NCI-H2029 (cell line): ENCODE results near the gene ZFC3H1.

Experiments
- DNase-seq: peaks from one replicate; lab custom pipeline; 2025; lab: John Stamatoyannopoulos, UW

The ZFC3H1 gene

GRCh38 chr12:71627438-71628002 lies 36.1 kb downstream of the ZFC3H1 start:
- DNase-seq: no peak

DNA sequence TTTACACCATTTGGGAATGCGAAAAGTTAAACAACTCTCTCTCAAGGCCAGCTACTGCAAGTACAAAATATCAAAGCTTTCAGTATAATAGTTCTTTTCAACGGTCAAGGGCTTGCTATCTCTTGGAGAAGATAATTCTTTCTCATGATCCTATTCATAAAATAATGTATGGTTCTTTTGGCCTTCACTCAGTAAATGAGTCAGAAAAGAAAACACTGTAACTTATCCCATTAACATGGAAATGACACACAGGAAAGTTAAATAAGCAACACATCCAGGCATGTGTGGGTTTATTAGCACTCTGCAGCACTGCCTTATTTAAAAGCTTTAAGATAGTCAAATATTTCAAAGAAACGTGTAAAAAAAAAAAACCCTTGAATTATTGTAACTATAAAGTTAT lies 36.9 kb downstream of the ZFC3H1 start:
- DNase-seq: no peak

DNA sequence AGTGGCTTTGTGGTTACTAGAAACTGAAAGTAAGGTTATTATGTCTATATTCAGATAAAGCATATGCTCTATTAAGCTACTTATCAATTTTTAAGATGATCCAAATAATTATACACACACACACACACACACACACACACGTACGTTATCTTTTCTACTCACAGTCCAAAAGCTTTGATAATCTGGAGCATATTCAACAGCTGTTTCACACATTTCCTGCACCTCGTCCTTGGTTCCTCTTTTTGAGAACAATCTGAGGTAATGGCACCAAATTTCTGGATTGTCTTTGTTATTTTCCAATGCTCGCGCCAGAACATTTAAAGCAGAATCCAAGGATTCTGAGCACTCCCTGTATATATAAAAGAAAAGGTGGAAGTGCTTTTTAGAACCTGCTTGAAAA lies 37.5 kb downstream of the ZFC3H1 start:
- DNase-seq: no peak

DNA sequence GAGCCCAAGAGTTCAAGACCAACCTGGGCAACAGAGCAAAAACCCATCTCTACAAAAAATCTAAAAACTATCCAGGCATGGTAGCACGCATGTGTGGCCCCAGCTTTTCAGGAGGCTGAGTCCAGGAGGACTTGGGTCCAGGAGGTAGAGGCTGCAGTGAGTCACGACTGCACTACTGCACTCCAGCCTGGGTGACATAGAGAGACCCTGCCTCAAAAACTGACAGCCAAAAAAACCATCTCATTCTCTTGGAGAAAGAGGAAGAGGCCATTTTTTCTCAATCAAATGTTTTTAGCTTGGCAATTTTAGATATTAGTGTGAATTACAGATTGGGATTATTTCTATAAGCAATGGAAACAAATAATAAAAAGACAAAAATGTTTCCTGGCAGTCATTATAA lies 38.2 kb downstream of the ZFC3H1 start:
- no peak for DNase-seq

- DNase-seq: no peak
Observed at GRCh38 chr12:71621938-71622337, 41.7 kb downstream of the ZFC3H1 start.

DNA sequence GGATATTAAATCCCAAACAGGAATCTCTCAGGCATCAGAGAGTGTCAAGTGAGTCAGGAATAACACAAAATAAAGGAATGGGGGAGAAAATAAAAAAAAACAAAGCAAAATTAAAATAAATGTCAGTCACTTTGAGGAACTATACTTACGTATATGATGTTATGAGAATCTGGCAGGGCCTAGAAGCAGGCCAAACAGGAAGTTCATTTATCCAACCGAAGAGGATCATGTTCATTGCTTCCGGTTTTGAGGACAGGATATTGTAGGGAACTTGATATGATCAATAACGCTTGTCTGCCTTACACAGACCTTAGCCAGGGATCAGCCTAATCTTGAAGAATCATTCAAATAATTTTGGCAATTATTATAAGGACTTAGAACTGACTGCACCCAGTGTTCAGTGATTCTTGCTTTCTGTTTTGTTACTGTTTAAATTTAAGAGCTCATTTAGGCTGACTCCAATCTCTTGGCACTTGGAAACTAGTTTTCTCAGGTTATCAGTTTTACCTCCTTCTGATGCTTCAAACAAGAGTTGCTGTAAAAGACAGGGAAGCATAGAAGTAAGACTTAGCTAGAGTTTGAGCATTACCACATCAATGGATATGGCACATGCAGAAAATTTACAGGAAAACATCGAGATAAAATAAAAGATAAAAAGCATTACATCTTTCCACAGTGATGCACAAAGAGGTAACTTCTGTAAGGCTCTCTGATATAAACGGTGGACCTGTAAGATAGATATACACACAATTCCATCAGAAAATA lies 53.4 kb downstream of the ZFC3H1 start:
- DNase-seq: no peak

DNA sequence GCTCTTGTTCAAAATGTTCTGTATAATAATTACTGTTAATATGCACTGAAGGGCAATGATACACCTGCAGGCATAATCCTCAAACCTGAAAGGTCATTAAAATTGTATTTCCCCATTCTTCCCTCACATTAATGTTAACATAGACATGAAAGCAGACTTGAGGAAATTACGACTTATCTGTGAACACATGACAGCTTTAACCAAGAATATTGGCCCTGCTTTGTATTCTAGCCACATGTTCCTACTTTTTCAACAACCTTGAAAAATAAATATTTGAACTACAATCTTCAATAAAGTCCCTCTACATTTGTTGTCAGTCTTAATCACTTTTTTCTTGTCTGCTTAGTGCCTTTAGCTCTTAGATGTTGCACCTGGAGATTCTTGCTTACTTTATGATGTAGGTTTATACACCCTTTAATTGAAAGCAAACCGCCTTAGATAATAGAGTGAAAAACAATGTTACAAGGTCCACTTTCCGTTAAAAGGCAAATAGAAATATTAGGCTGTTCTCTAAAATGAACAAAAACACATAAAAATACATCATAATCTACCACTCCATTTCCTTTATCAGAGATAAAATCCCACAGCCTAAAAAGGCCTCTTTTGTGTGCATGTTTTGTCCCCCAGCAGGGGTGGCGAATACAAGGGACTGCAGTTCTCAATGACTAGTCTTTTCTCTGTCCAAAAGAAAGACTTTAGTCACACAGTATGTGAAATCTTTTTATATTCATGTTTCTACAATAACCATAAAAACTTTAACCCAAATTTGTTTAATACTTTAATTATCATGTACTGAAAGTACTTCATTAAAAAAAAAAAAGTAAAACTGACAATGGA lies 55.9 kb downstream of the ZFC3H1 start:
- no peak for DNase-seq

DNA sequence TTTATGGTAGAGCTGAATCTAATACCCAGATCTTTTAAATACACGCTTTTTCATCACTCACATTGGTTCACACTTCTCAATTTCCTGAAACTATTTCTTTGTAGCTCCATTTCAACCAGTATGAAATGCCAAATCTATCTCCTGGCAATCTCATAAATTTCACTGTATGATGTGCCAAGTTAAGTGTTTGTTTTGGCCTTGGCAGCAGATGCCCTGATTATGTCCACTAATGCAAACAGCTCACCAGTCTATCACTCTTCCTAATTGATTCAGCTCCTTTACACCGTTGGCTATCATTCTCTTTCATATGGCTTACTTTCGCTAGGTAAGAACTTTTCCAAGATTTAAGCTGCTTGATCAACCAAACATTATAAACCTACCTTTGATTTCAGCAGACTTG lies 58.6 kb downstream of the ZFC3H1 start:
- peak; percentile 34 for DNase-seq

DNA sequence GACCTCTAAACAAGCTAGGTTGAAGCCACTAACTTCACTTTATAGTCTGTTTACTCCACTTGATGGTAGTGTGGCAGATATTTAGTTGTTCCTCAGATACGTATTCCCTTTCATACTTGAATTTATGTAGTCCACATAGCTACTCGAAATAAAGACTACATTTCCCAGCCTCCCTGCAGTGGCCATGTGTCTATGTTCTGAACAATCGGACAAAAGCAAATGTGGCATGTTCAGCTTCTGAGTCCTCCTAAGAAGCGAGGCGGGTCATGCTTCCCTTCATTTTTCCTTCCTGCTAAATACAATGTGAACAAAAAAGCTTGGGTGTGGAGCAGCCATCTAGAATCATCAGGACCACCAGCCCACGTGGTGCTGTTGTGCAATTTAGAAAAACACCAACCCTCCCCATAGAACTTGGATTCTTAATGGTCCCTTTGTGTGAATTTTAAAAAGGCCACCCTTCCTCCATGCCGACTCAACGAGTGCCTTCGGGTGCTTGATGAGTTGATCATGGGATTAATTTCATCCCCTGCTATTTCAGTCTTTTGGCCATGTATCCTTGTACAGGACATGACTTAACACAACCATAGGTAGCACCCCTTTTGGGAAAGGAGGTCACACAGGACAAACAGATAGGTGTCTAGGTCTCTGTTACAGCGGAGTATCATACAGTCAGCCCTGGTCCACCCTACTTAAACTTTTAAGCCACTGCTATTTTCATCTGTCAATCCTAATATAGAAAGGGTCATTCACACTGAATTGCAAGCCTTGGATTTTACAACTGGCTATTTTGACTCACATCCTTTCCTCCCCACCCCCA lies 60.7 kb downstream of the ZFC3H1 start:
- DNase-seq: no peak

DNA sequence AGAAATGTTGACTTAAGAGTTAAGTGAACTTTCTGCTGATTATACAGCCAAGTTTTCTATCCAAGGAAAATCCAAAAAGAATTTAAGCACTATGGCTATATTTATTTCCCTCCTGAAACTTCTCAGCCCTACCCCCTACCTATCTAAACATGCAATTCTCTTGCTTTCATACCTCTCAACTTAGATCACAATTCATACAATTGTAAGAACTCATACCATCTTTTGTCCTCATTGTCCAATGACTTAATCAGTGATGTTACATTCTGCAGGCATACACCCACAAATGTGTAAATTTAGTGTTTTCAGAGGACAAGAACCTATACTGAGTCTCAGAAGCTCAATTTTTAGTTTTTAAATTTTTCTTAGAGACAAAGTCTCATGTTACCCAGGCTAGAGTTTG lies 62.1 kb downstream of the ZFC3H1 start:
- no peak for DNase-seq

GRCh38 chr12:71599210-71599609 lies 64.4 kb downstream of the ZFC3H1 start:
- no peak for DNase-seq

GRCh38 chr12:71594214-71594948 lies 69.3 kb downstream of the ZFC3H1 start:
- peak; percentile 24 for DNase-seq

DNA sequence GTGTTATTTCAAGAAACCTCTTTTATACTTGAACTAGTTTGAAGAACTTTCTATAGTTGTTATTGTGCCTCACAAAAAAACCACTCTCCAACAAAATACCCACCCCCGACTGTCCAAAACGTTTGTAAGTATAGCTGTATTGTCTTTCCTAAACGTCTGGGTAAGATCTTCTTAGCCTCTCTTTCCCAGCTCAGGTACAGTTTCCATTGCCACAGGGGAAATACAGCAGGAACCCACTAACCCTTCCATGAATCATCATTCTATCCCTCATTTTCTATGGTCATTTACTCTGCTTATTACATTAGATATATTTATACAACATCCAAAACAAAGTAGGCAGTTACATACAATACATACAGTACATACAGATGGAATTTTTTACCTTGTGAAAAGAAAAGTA lies 70.8 kb downstream of the ZFC3H1 start:
- no peak for DNase-seq

- no peak for DNase-seq
Observed at GRCh38 chr12:71591601-71592000, 72.0 kb downstream of the ZFC3H1 start.

- DNase-seq: no peak
Observed at GRCh38 chr12:71589478-71589881, 74.2 kb downstream of the ZFC3H1 start.

GRCh38 chr12:71587012-71587411 lies 76.6 kb downstream of the ZFC3H1 start:
- DNase-seq: no peak

DNA sequence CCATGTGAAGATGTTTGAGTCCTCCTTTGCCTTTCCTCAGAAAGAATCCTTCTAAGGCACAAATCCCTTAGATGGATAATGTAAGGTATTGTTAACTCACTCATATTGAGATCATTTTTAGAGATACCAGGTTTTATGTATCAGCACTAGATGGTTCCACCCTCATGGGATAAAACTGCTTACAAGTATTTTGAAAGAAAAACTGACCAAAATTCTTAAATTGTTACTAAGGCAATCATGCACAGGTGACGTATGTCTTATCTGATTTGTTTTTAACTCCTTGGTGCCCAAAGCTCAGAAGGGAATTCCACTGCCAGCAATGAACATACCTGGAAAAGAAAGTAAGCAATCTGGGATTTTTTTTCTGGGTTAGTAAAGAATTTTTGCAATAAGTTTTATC lies 78.4 kb downstream of the ZFC3H1 start:
- DNase-seq: no peak

- DNase-seq: no peak
Observed at GRCh38 chr12:71584356-71584755, 79.3 kb downstream of the ZFC3H1 start.

- no peak for DNase-seq
Observed at GRCh38 chr12:71582925-71583324, 80.7 kb downstream of the ZFC3H1 start.

DNA sequence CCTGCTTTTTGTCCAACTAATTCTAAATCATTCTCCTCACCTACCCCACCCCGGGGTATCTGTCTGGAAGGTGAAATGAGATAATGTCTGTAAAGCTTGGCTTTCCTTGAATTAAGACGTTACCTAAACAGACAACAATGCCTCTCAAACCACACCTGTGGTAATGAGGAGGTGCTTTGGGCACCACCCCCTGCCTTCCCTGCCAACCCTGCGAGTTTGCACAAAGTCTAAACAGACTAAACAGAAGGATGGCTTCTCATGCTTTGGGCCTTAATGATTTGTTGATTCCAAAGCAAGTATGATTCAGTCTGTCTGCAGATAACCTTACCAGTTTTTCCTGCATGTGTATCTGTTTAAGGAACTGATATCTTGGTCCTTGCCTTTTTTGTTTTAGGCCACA lies 82.4 kb downstream of the ZFC3H1 start:
- DNase-seq: no peak

DNA sequence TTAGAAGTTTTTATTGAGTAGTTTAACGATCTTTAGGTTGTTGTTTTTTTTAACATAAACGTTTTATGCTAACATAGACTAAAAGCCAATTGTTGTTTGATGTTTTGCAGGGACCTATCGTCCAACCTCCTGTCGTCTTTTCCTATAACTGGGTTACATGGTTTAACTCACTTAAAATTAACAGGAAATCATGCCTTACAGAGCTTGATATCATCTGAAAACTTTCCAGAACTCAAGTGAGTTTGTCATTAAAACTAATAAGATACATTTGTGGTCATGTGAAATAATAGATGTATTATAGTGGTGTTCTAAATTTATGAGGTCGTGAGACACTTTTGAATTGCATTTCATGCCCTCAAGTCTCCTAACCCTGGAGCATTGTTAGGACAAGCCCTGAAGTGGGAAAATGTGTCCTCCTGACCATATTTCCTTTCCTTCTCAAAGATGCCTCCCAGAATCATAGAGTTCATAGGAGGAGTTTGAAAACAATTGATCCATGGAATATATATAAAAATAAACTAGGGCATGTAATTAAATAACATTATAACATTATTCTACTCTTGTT lies 84.9 kb downstream of the ZFC3H1 start:
- no peak for DNase-seq
